Measurements from ENCODE around the gene SH3PXD2A.

- TF ChIP-seq CTCF (IDR thresholded peaks at IDR 0.05) = no peak
- TF ChIP-seq POLR2AphosphoS5 (IDR thresholded peaks at IDR 0.05; ENCODE audit: insufficient read depth in 1 of 2, low read depth in 1 of 2) = no peak
- TF ChIP-seq POLR2A (IDR thresholded peaks at IDR 0.05) = no peak
These were observed 13.9 kb downstream of the SH3PXD2A start for GRCh38 chr10:103841519-103841918.
